Measurements from ENCODE around the gene ILF3. TPM values are rescaled to one million over a fixed set of nuclear protein-coding genes. Genes with fewer than 3 reads are reported as not detected.

Gene ILF3
- total RNA-seq, 4 donors from 2014 or later: 122 to 232 (median 159) TPM

GRCh38 chr19:10646456-10647159, 7.5 kb upstream of the ILF3 start:
- Histone ChIP-seq H3K27me3 (no peaks in the 10 kb centered on the region), H3K4me1 (peaks cover 29 to 39% of the 10 kb centered on the region in 2 donors), H3K9me3 (no peaks in the 10 kb centered on the region), H3K36me3 (no peaks in the 10 kb centered on the region), H3K27ac (peak overlapping the region in 1 of 3 donors; percentile 23), H3K4me3 (replicated peaks in 1 of 3) (no peak overlapping the region)
- peak; percentile 19 to 24 for DNase-seq
- 75 to 85% methylated on average over 12 of the region's 12 CpGs for WGBS, 2 donors
- no peak for TF ChIP-seq POLR2A (IDR thresholded peaks at IDR 0.05)
- TF ChIP-seq CTCF (IDR thresholded peaks at IDR 0.05): no peak
- intact Hi-C loops (cut with DNase I): no loop called here

- WGBS, 2 donors: 90 to 91% methylated on average over 4 of the region's 4 CpGs
- TF ChIP-seq CTCF (IDR thresholded peaks at IDR 0.05) (no peak), POLR2A (IDR thresholded peaks at IDR 0.05) (no peak)
- DNase-seq: no peak
- intact Hi-C loops (cut with DNase I): no loop called here
- peaks cover 24 to 39% of the 10 kb centered on the region in 2 donors for H3K4me1 ChIP-seq
- H3K27me3 ChIP-seq: no peaks in the 10 kb centered on the region
- H3K4me3 ChIP-seq (replicated peaks in 1 of 3): no peak overlapping the region
- H3K36me3 ChIP-seq: no peaks in the 10 kb centered on the region
- no peak overlapping the region for H3K27ac ChIP-seq
- H3K9me3 ChIP-seq: no peaks in the 10 kb centered on the region
These were observed 5.8 kb upstream of the ILF3 start for GRCh38 chr19:10648360-10648759.

GRCh38 chr19:10651851-10652250, 2.3 kb upstream of the ILF3 start:
- H3K4me3 ChIP-seq (replicated peaks in 1 of 3): no peak overlapping the region
- WGBS, 2 donors: 73 to 78% methylated on average over 4 of the region's 4 CpGs
- H3K27ac ChIP-seq: no peak overlapping the region
- no peak for DNase-seq
- H3K27me3 ChIP-seq: no peaks in the 10 kb centered on the region
- peaks cover 25 to 27% of the 10 kb centered on the region in 2 donors for H3K4me1 ChIP-seq
- H3K36me3 ChIP-seq: no peaks in the 10 kb centered on the region
- intact Hi-C loops (cut with DNase I): no loop called here
- no peak for TF ChIP-seq CTCF (IDR thresholded peaks at IDR 0.05)
- no peak for TF ChIP-seq POLR2A (IDR thresholded peaks at IDR 0.05)
- no peaks in the 10 kb centered on the region for H3K9me3 ChIP-seq

GRCh38 chr19:10653482-10653731, 739 bp upstream of the ILF3 start:
- no peak for DNase-seq
- Histone ChIP-seq H3K36me3 (no peaks in the 10 kb centered on the region), H3K4me3 (replicated peaks in 1 of 3) (peak overlapping the region; percentile 61 to 95 (median 74)), H3K27me3 (no peaks in the 10 kb centered on the region), H3K4me1 (peaks cover 26 to 30% of the 10 kb centered on the region in 2 donors), H3K9me3 (no peaks in the 10 kb centered on the region), H3K27ac (peak overlapping the region; percentile 74 to 94 (median 94))
- TF ChIP-seq POLR2A (IDR thresholded peaks at IDR 0.05) (no peak), CTCF (IDR thresholded peaks at IDR 0.05) (no peak)
- intact Hi-C loops (cut with DNase I): no loop called here
- WGBS, 2 donors: 0% methylated on average over 1 of the region's 18 CpGs; no CpG with 5 or more reads in 1 of the 2 donors

GRCh38 chr19:10654610-10655456, 687 bp downstream of the ILF3 start:
- WGBS, 2 donors: 0 to 1% methylated on average over 15 to 27 of the region's 73 CpGs
- H3K36me3 ChIP-seq: no peaks in the 10 kb centered on the region
- peak; percentile 34 to 48 for DNase-seq
- H3K9me3 ChIP-seq: no peaks in the 10 kb centered on the region
- no peaks in the 10 kb centered on the region for H3K27me3 ChIP-seq
- intact Hi-C loops (cut with DNase I): no loop called here
- H3K4me1 ChIP-seq: peaks cover 33 to 43% of the 10 kb centered on the region in 2 donors
- peak overlapping the region; percentile 91 to 94 (median 94) for H3K27ac ChIP-seq
- no peak for TF ChIP-seq CTCF (IDR thresholded peaks at IDR 0.05)
- TF ChIP-seq POLR2A (IDR thresholded peaks at IDR 0.05): no peak
- peak overlapping the region; percentile 89 to 99 (median 92) for H3K4me3 ChIP-seq (replicated peaks in 1 of 3)

All from thyroid gland (tissue), 4 donors.